Keratinocyte (primary cell): Measurements from ENCODE around the gene GH1. TPM values are rescaled to one million over a fixed set of nuclear protein-coding genes. Genes with fewer than 3 reads are reported as not detected.
A peak's percentile ranks its signal among the peaks of the same experiment; 100 is the strongest.

Experiments used
- DNase-seq: peaks from one replicate; pipeline ENCODE4 v3.0.0-alpha.2; 2011; ENCODE audit warnings: low read depth, missing footprints, low spot score
- FAIRE-seq: peaks from 2 replicates; lab custom pipeline; 2011; peaks lifted over from hg19 to GRCh38; lab: Jason Lieb, UNC
- H2AFZ ChIP-seq: 2 replicates; pipeline ENCODE4 v1.6.0; 2012; ENCODE audit warnings: low read length, control low read depth, inconsistent platforms; ENCODE audit not compliant: control insufficient read depth
- H3K27ac ChIP-seq: 2 replicates; pipeline ENCODE4 v1.5.1; 2011; ENCODE audit warnings: low read length; ENCODE audit not compliant: control insufficient read depth, insufficient read depth
- H3K27me3 ChIP-seq: 3 replicates; pipeline ENCODE4 v1.6.0; 2011; ENCODE audit warnings: low read length; ENCODE audit not compliant: control insufficient read depth, insufficient read depth; ENCODE audit errors: extremely low read depth
- H3K36me3 ChIP-seq, 2 experiments: 2 replicates in 1 of 2; 3 replicates in 1 of 2; pipeline ENCODE4 v1.5.1; 2011; ENCODE audit warnings: low read length in 2 of 2, mild to moderate bottlenecking in 1 of 2; ENCODE audit not compliant: control insufficient read depth in 2 of 2, insufficient read depth in 2 of 2; ENCODE audit errors: extremely low read depth in 1 of 2
- H3K4me1 ChIP-seq: 3 replicates; pipeline ENCODE4 v1.5.1; 2011; ENCODE audit warnings: low read length; ENCODE audit not compliant: control insufficient read depth, insufficient read depth; ENCODE audit errors: extremely low read depth
- H3K4me2 ChIP-seq: 3 replicates; pipeline ENCODE4 v1.6.0; 2011; ENCODE audit warnings: low read depth, low read length; ENCODE audit not compliant: control insufficient read depth, insufficient read depth; ENCODE audit errors: extremely low read depth
- H3K4me3 ChIP-seq, 3 experiments: fragments of 200-600 bp in 1 of 3; sonication (generic) in 1 of 3; 2 replicates in 2 of 3; 3 replicates in 1 of 3; pipeline ENCODE4 v1.5.1; 2011 to 2016; ENCODE audit warnings: low read length in 3 of 3, mild to moderate bottlenecking in 3 of 3, control low read depth in 2 of 3, inconsistent platforms in 1 of 3, low read depth in 1 of 3, mixed read lengths in 1 of 3, mixed run types in 1 of 3, moderate library complexity in 1 of 3; ENCODE audit not compliant: control insufficient read depth in 2 of 3, insufficient read depth in 2 of 3; ENCODE audit errors: extremely low read depth in 1 of 3
- H3K79me2 ChIP-seq: 2 replicates; pipeline ENCODE4 v1.6.0; 2012; ENCODE audit warnings: low read length; ENCODE audit not compliant: control insufficient read depth, insufficient read depth
- H3K9ac ChIP-seq: 3 replicates; pipeline ENCODE4 v1.6.0; 2011; ENCODE audit warnings: low read length; ENCODE audit not compliant: control insufficient read depth, insufficient read depth; ENCODE audit errors: extremely low read depth
- H3K9me1 ChIP-seq: 3 replicates; pipeline ENCODE4 v1.6.0; 2011; ENCODE audit warnings: low read length; ENCODE audit not compliant: control insufficient read depth, insufficient read depth; ENCODE audit errors: extremely low read depth
- H3K9me3 ChIP-seq: 2 replicates; pipeline ENCODE4 v1.5.1; 2012; ENCODE audit warnings: low read depth, low read length; ENCODE audit not compliant: control insufficient read depth
- H4K20me1 ChIP-seq: 3 replicates; pipeline ENCODE4 v1.6.0; 2011; ENCODE audit warnings: low read length; ENCODE audit not compliant: control insufficient read depth, insufficient read depth; ENCODE audit errors: extremely low read depth
- CTCF ChIP-seq, 3 experiments: IDR thresholded peaks in 1 of 3; conservative IDR thresholded peaks in 1 of 3; optimal IDR thresholded peaks in 1 of 3; 2 replicates in 2 of 3; 3 replicates in 1 of 3; pipeline versions ENCODE3 to v1.5.1; 2011; ENCODE audit warnings: low read length in 3 of 3, mild to moderate bottlenecking in 3 of 3, moderate library complexity in 2 of 3, control low read depth in 1 of 3, inconsistent platforms in 1 of 3; ENCODE audit not compliant: insufficient read depth in 2 of 3; ENCODE audit errors: extremely low read depth in 1 of 3
- EZH2 ChIP-seq: IDR thresholded peaks from one replicate; pipeline ENCODE4 v1.6.1; 2012; ENCODE audit warnings: inconsistent platforms, mild to moderate bottlenecking, low read length, moderate library complexity
- dilution Hi-C: fragments of 300-500 bp; cut with MboI; formaldehyde crosslinking; loops from one replicate; pipeline ENCODE4 v1.7.0; 2020; ENCODE audit warnings: low sequenced_read_pairs; ENCODE audit not compliant: extremely low pct_ligation_motif_present
- polyA plus RNA-seq, 5 experiments: library from polyadenylated mRNA; depleted of rRNA in 3 of 5; stranded (reverse) in 3 of 5; stranded (forward) in 1 of 5; unstranded in 1 of 5; fragments of >200 nt; gene quantifications; 1 replicate in 1 of 5; 2 replicates in 3 of 5; 3 replicates in 1 of 5; pipeline versions ENCODE4 v1.2.1 to v1.2.3, GENCODE V29; 2011 to 2012; ENCODE audit warnings: missing spikeins in 2 of 5, low read depth in 1 of 5, low replicate concordance in 1 of 5

Gene GH1
- polyA plus RNA-seq, 1 donor (not counting 4 experiments of a cell fraction or from before 2014, with no cell fraction given): not detected

GRCh38 chr17:63914471-63914870 lies 4.2 kb downstream of the GH1 start:
- no peaks in the 10 kb centered on the region for H3K79me2 ChIP-seq
- H3K36me3 ChIP-seq: no peaks in the 10 kb centered on the region
- DNase-seq: no peak
- dilution Hi-C loops: no loop called here
- H3K4me2 ChIP-seq: no peak overlapping the region
- no peak overlapping the region for H3K27ac ChIP-seq
- no peak for FAIRE-seq
- no peak overlapping the region for H2AFZ ChIP-seq
- no peak overlapping the region for H3K9ac ChIP-seq
- H3K9me1 ChIP-seq: no peaks in the 10 kb centered on the region
- no peaks in the 10 kb centered on the region for H3K4me1 ChIP-seq
- H3K4me3 ChIP-seq: no peak overlapping the region
- no peaks in the 10 kb centered on the region for H4K20me1 ChIP-seq
- H3K9me3 ChIP-seq: no peaks in the 10 kb centered on the region
- TF ChIP-seq EZH2 (no peak), CTCF (optimal IDR thresholded peaks at IDR 0.05 in 1 of 3, IDR thresholded peaks at IDR 0.05 in 1 of 3, conservative IDR thresholded peaks at IDR 0.05 in 1 of 3; ENCODE audit: extremely low read depth in 1 of 3, insufficient read depth in 2 of 3, low read length in 3 of 3) (no peak)
- H3K27me3 ChIP-seq: no peaks in the 10 kb centered on the region

- no peak overlapping the region for H3K27ac ChIP-seq
- FAIRE-seq: no peak
- DNase-seq: no peak
Observed at GRCh38 chr17:63911657-63912100, 7.0 kb downstream of the GH1 start.

More at GRCh38 chr17:63911657-63912100, 7.0 kb downstream of the GH1 start:
- H3K36me3 ChIP-seq: no peaks in the 10 kb centered on the region
- H3K9me1 ChIP-seq: no peaks in the 10 kb centered on the region
- TF ChIP-seq CTCF (optimal IDR thresholded peaks at IDR 0.05 in 1 of 3, IDR thresholded peaks at IDR 0.05 in 1 of 3, conservative IDR thresholded peaks at IDR 0.05 in 1 of 3; ENCODE audit: extremely low read depth in 1 of 3, insufficient read depth in 2 of 3, low read length in 3 of 3) (peak; percentile 59 to 67 (median 63)), EZH2 (no peak)
- dilution Hi-C loops: no loop called here
- no peaks in the 10 kb centered on the region for H3K79me2 ChIP-seq
- no peaks in the 10 kb centered on the region for H3K9me3 ChIP-seq
- no peak overlapping the region for H2AFZ ChIP-seq
- no peaks in the 10 kb centered on the region for H3K4me1 ChIP-seq
- no peak overlapping the region for H3K9ac ChIP-seq
- H4K20me1 ChIP-seq: no peaks in the 10 kb centered on the region
- H3K27me3 ChIP-seq: no peaks in the 10 kb centered on the region
- H3K4me3 ChIP-seq: no peak overlapping the region
- no peak overlapping the region for H3K4me2 ChIP-seq
